ENCODE results near the gene FRS2.

DNA sequence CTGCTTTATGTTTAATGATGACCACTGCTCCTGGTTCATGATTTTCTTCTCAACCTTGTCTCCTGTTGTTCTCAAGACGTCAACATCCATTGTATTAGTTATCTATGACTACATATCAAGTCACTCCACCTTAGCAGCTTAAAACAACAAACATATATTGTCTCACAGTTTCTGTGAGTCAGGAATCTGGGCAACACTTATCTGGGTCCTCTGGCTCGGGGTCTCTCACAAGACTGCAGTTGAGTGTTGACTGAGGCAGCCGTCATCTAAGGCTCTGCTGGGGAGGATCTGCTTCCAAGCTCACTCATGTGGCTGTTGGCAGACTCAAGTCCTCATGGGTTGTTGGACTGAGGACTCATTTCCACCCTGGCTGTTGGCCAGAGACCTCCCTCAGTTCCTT is 27.3 kb upstream of the FRS2 start:
- TF ChIP-seq, protein P1, sequence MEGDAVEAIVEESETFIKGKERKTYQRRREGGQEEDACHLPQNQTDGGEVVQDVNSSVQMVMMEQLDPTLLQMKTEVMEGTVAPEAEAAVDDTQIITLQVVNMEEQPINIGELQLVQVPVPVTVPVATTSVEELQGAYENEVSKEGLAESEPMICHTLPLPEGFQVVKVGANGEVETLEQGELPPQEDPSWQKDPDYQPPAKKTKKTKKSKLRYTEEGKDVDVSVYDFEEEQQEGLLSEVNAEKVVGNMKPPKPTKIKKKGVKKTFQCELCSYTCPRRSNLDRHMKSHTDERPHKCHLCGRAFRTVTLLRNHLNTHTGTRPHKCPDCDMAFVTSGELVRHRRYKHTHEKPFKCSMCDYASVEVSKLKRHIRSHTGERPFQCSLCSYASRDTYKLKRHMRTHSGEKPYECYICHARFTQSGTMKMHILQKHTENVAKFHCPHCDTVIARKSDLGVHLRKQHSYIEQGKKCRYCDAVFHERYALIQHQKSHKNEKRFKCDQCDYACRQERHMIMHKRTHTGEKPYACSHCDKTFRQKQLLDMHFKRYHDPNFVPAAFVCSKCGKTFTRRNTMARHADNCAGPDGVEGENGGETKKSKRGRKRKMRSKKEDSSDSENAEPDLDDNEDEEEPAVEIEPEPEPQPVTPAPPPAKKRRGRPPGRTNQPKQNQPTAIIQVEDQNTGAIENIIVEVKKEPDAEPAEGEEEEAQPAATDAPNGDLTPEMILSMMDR (IDR thresholded peaks at IDR 0.05): no peak
- TF ChIP-seq POLR2AphosphoS5 (IDR thresholded peaks at IDR 0.05): no peak

Data from prostate gland (tissue), 2 donors.